GM12878 (cell line): ENCODE data around the gene EN1. TPM values are rescaled to one million over a fixed set of nuclear protein-coding genes. Genes with fewer than 3 reads are reported as not detected.

Source experiments
- ATAC-seq: fragments of 200-7000 bp; cut with Tn5 transposase; 3 replicates; pipeline ENCODE4 v1.9.1; 2020; ENCODE audit warnings: mild to moderate bottlenecking, moderate library complexity
- BruUV-seq: library from RNA; stranded (reverse); fragments of 400-500 nt; replicated peaks from 2 replicates; lab custom pipeline; 2021; lab: Mats Ljungman, UMichigan
- CTCF ChIA-PET: fragments of 300-600 bp; sonication (Branson Sonifier 250); formaldehyde crosslinking; extraction: SDS; loops from one replicate; lab custom pipeline; 2021; ENCODE audit warnings: inconsistent platforms; lab: Yijun Ruan, JAX
- POLR2A ChIA-PET: fragments of 350-600 bp; formaldehyde crosslinking; extraction: SDS; loops from one replicate; lab custom pipeline; 2021; ENCODE audit warnings: inconsistent platforms; lab: Charles Lee
- RAD21 ChIA-PET: fragments of 300-600 bp; sonication (Branson Sonifier 250); formaldehyde crosslinking; loops from one replicate; lab custom pipeline; 2023; ENCODE audit warnings: antibody characterized with exemption; ENCODE audit not compliant: unreplicated experiment; lab: Charles Lee
- SMC1A ChIA-PET: fragments of 300-600 bp; sonication (Branson Sonifier 250); formaldehyde crosslinking; loops from one replicate; lab custom pipeline; 2023; ENCODE audit not compliant: unreplicated experiment, uncharacterized antibody; lab: Charles Lee
- DNase-seq: peaks from one replicate; pipeline ENCODE4 v3.0.0-alpha.2; 2011; ENCODE audit warnings: low read depth, low spot score
- FAIRE-seq: peaks from 3 replicates; lab custom pipeline; 2011; peaks lifted over from hg19 to GRCh38; lab: Jason Lieb, UNC
- H2AFZ ChIP-seq: 2 replicates; pipeline ENCODE4 v1.6.0; 2011; ENCODE audit warnings: low read depth, low read length, control low read depth; ENCODE audit not compliant: control insufficient read depth
- H3K27ac ChIP-seq: 2 replicates; pipeline ENCODE4 v1.5.1; 2011; ENCODE audit warnings: control low read depth; ENCODE audit not compliant: control insufficient read depth, insufficient read depth
- H3K27me3 ChIP-seq, 2 experiments: replicated peaks in 1 of 2; 2 replicates each; pipeline versions ENCODE4 v1.6.0 to v1.6.1; 2011; ENCODE audit warnings: low read length in 1 of 2; ENCODE audit not compliant: control insufficient read depth in 2 of 2, insufficient read depth in 2 of 2
- H3K36me3 ChIP-seq, 2 experiments: 2 replicates each; pipeline ENCODE4 v1.5.1; 2011; ENCODE audit warnings: low read length in 1 of 2; ENCODE audit not compliant: control insufficient read depth in 2 of 2, insufficient read depth in 2 of 2
- H3K4me1 ChIP-seq: 2 replicates; pipeline ENCODE4 v1.6.1; 2011; ENCODE audit warnings: mild to moderate bottlenecking, low read length, moderate library complexity, mixed read lengths; ENCODE audit not compliant: control insufficient read depth, insufficient read depth
- H3K4me2 ChIP-seq: 2 replicates; pipeline ENCODE4 v1.6.0; 2011; ENCODE audit warnings: control low read depth; ENCODE audit not compliant: control insufficient read depth, insufficient read depth
- H3K4me3 ChIP-seq: fragments of 200-600 bp; sonication (generic); 2 replicates; pipeline ENCODE4 v1.5.1; 2016
- H3K79me2 ChIP-seq: 2 replicates; pipeline ENCODE4 v1.6.0; 2011; ENCODE audit warnings: low read length; ENCODE audit not compliant: control insufficient read depth, insufficient read depth
- H3K9ac ChIP-seq: 2 replicates; pipeline ENCODE4 v1.8.0; 2011; ENCODE audit warnings: low read length, control low read depth, mixed read lengths; ENCODE audit not compliant: control insufficient read depth, insufficient read depth
- H3K9me3 ChIP-seq: replicated peaks from 3 replicates; pipeline ENCODE4 v1.5.1; 2011; ENCODE audit warnings: mild to moderate bottlenecking, low read length; ENCODE audit not compliant: control insufficient read depth, insufficient read depth
- H4K20me1 ChIP-seq: 2 replicates; pipeline ENCODE4 v1.6.0; 2011; ENCODE audit not compliant: control insufficient read depth, insufficient read depth
- RAD21 ChIP-seq: IDR thresholded peaks from 2 replicates; pipeline ENCODE4 v1.6.1; 2011; ENCODE audit warnings: mild to moderate bottlenecking, low read depth, low read length, moderate library complexity; ENCODE audit not compliant: insufficient read depth
- STAT1 ChIP-seq: fragments of 450-650 bp; conservative IDR thresholded peaks from 2 replicates; pipeline ENCODE4 v1.6.1; 2014; ENCODE audit warnings: antibody characterized with exemption, mild to moderate bottlenecking
- TBL1XR1 ChIP-seq: IDR thresholded peaks from 2 replicates; pipeline ENCODE4 v1.6.1; 2012; ENCODE audit warnings: low read depth, low read length, improper control_type of control experiment
- WGBS: methylation state at CpG from one replicate; pipeline ENCODE4 v1.1.6; 2016; ENCODE audit warnings: low lambda C conversion rate; ENCODE audit not compliant: insufficient replicate concordance, insufficient coverage; ENCODE audit errors: missing lambda C conversion rate; 5-methylcytosine and 5-hydroxymethylcytosine counted together
- in situ Hi-C: fragments of 300-500 bp; cut with MboI; formaldehyde crosslinking; loops from 9 replicates; pipeline ENCODE4 v1.14.3; 2018; ENCODE audit warnings: mixed read lengths
- intact Hi-C: fragments of 100-400 bp; cut with micrococcal nuclease; formaldehyde crosslinking; loops from one replicate; pipeline ENCODE4 v1.14.2; 2022; ENCODE audit not compliant: unreplicated experiment
- polyA plus RNA-seq, 11 experiments: library from polyadenylated mRNA; depleted of rRNA in 4 of 11; unstranded in 6 of 11; stranded (reverse) in 5 of 11; fragments of >200 nt; fragmentation: Nextera tagmentation in 4 of 11; fragmentation: Illumina TruSeq in 1 of 11; extraction: Ambion mirVana in 4 of 11; extraction: Trizol in 1 of 11; gene quantifications; 1 replicate in 1 of 11; 2 replicates in 10 of 11; pipeline versions ENCODE4 v1.2.1 to v1.2.3, GENCODE V29; 2011 to 2016; ENCODE audit warnings: inconsistent platforms in 2 of 11, missing spikeins in 2 of 11, low read depth in 1 of 11
- total RNA-seq, 4 experiments: library from RNA; depleted of rRNA in 3 of 4; stranded (reverse); fragments of >200 nt in 3 of 4; fragmentation: Illumina TruSeq in 1 of 4; extraction: Trizol in 1 of 4; gene quantifications; 2 replicates each; pipeline versions ENCODE4 v1.2.1 to v1.2.3, GENCODE V29; 2013 to 2021
- TF ChIP-seq, protein P1 (sequence below): fragments of 150-350 bp; IDR thresholded peaks from 2 replicates; pipeline ENCODE4 v1.6.1; 2014; ENCODE audit warnings: mild to moderate bottlenecking, low read depth, low read length

EN1 gene
- total and polyA plus RNA-seq, 10 of the 15 experiments (the other 5 are each of a cell fraction or from before 2014, with no cell fraction given), result not detected

GRCh38 chr2:118808429-118808809, 39.0 kb downstream of the EN1 start (continued):
- TF ChIP-seq, protein P1, sequence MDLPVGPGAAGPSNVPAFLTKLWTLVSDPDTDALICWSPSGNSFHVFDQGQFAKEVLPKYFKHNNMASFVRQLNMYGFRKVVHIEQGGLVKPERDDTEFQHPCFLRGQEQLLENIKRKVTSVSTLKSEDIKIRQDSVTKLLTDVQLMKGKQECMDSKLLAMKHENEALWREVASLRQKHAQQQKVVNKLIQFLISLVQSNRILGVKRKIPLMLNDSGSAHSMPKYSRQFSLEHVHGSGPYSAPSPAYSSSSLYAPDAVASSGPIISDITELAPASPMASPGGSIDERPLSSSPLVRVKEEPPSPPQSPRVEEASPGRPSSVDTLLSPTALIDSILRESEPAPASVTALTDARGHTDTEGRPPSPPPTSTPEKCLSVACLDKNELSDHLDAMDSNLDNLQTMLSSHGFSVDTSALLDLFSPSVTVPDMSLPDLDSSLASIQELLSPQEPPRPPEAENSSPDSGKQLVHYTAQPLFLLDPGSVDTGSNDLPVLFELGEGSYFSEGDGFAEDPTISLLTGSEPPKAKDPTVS, result no peak
- no peak for TF ChIP-seq STAT1
- no peak for TF ChIP-seq RAD21
- TF ChIP-seq, all 136 proteins: peak for 0

DNA sequence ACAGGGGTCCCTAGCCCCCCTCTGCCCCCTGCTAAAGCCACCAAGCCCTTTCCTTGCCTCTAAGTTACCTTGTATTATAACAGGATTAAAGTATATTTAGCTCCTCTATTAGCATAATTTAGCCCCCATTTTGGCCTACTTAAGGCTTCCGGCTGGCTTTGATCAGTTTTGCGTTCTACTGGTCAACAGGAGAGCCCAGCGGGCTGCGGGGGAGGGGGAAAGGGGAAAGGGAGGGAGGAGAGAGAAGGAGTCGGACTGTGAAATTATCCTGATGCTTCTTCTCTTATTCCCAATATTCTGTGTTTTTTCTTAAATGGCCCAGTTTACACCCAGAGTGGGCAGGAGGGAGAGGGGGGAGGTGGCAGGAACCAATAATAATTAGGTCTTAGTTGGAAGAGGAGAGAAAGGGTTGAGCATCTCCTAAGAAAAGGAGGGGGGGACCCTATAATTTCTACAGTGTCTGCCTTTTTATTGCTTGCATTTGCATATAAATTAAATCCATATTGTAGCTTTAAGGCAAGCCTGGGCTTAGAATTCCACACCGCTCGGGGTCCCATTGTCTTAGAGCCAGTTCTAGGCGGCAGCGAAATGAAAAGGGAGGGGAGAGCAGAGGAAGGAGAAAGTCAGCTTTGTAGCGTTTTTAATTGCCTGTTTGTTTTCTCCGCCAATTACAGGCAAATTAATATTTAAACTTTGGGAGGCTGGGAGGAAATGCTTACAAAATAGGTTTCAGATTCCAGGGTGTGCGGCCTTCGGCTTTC, 39.6 kb downstream of the EN1 start:
- Histone ChIP-seq H3K4me2 (no peak overlapping the region), H3K9ac (no peak overlapping the region), H3K4me3 (no peak overlapping the region), H3K4me1 (no peaks in the 10 kb centered on the region), H3K79me2 (no peaks in the 10 kb centered on the region), H3K36me3 (no peaks in the 10 kb centered on the region), H3K27ac (no peak overlapping the region), H3K9me3 (no peaks in the 10 kb centered on the region), H3K27me3 (peaks cover 6 to 8% of the 10 kb centered on the region in 2 experiments; a peak in 3 of 4 replicates), H2AFZ (no peak overlapping the region), H4K20me1 (no peaks in the 10 kb centered on the region)
- intact Hi-C loops, result no loop called here
- TF ChIP-seq TBL1XR1, result no peak
- no peak for FAIRE-seq
- DNase-seq, result no peak
- in situ Hi-C loops, result no loop called here
- ChIA-PET CTCF (no interaction called here), SMC1A (no interaction called here), POLR2A (no interaction called here), RAD21 (no interaction called here)
- no peak for ATAC-seq
- no TSS peak for BruUV-seq
- WGBS, result 29% methylated on average over 13 of the region's 13 CpGs
